Astrocyte (in vitro differentiated cells and primary cell): ENCODE data around the gene CDHR4. TPM values are rescaled to one million over a fixed set of nuclear protein-coding genes. Genes with fewer than 3 reads are reported as not detected.

ENCODE experiments used
- DNase-seq: peaks from one replicate; pipeline ENCODE4 v3.0.0-alpha.2; 2010; ENCODE audit warnings: low read depth
- FAIRE-seq: peaks from 2 replicates; lab custom pipeline; 2011; peaks lifted over from hg19 to GRCh38; lab: Jason Lieb, UNC
- H2AFZ ChIP-seq: 2 replicates; pipeline ENCODE4 v1.6.0; 2012; ENCODE audit warnings: low read depth, low read length, inconsistent platforms
- H3K27ac ChIP-seq: 2 replicates; pipeline ENCODE4 v1.5.1; 2011; ENCODE audit warnings: low read depth, low read length, inconsistent platforms
- H3K27me3 ChIP-seq: 2 replicates; pipeline ENCODE4 v1.6.0; 2011; ENCODE audit warnings: low read length, inconsistent platforms; ENCODE audit not compliant: insufficient read depth
- H3K36me3 ChIP-seq: 2 replicates; pipeline ENCODE4 v1.5.1; 2011; ENCODE audit warnings: low read length, inconsistent platforms; ENCODE audit not compliant: insufficient read depth
- H3K4me1 ChIP-seq: 2 replicates; pipeline ENCODE4 v1.5.1; 2011; ENCODE audit warnings: low read length, inconsistent platforms; ENCODE audit not compliant: insufficient read depth
- H3K4me2 ChIP-seq: 2 replicates; pipeline ENCODE4 v1.6.0; 2012; ENCODE audit warnings: low read length, inconsistent platforms
- H3K4me3 ChIP-seq: 2 replicates; pipeline ENCODE4 v1.5.1; 2011; ENCODE audit warnings: low read depth, mild to moderate bottlenecking, low read length, inconsistent platforms; ENCODE audit not compliant: insufficient read depth
- H3K79me2 ChIP-seq: 2 replicates; pipeline ENCODE4 v1.6.0; 2012; ENCODE audit warnings: mild to moderate bottlenecking, low read length, inconsistent platforms; ENCODE audit not compliant: insufficient read depth
- H3K9ac ChIP-seq: 2 replicates; pipeline ENCODE4 v1.6.0; 2012; ENCODE audit warnings: mild to moderate bottlenecking, low read length, inconsistent platforms
- H3K9me3 ChIP-seq: 2 replicates; pipeline ENCODE4 v1.5.1; 2012; ENCODE audit warnings: low read depth, mild to moderate bottlenecking, low read length, inconsistent platforms; ENCODE audit not compliant: insufficient read depth
- H4K20me1 ChIP-seq: 2 replicates; pipeline ENCODE4 v1.6.0; 2012; ENCODE audit warnings: low read length, inconsistent platforms; ENCODE audit not compliant: insufficient read depth
- H3K27ac Mint-ChIP-seq: one replicate; pipeline ENCODE4 v1.8.0; 2021; ENCODE audit warnings: mild to moderate bottlenecking, mixed read lengths; ENCODE audit not compliant: unreplicated experiment
- H3K27me3 Mint-ChIP-seq: one replicate; pipeline ENCODE4 v1.8.0; 2021; ENCODE audit warnings: low read depth, mixed read lengths; ENCODE audit not compliant: unreplicated experiment
- H3K36me3 Mint-ChIP-seq: one replicate; pipeline ENCODE4 v1.8.0; 2021; ENCODE audit warnings: low read depth, mixed read lengths; ENCODE audit not compliant: unreplicated experiment
- H3K4me1 Mint-ChIP-seq: one replicate; pipeline ENCODE4 v1.8.0; 2021; ENCODE audit warnings: low read depth, mixed read lengths; ENCODE audit not compliant: unreplicated experiment
- H3K4me3 Mint-ChIP-seq: one replicate; pipeline ENCODE4 v1.8.0; 2021; ENCODE audit warnings: mild to moderate bottlenecking, moderate library complexity, mixed read lengths; ENCODE audit not compliant: unreplicated experiment
- H3K9me3 Mint-ChIP-seq: one replicate; pipeline ENCODE4 v1.8.0; 2021; ENCODE audit warnings: mild to moderate bottlenecking, mixed read lengths; ENCODE audit not compliant: unreplicated experiment
- EZH2 ChIP-seq: IDR thresholded peaks from 2 replicates; pipeline ENCODE4 v1.6.1; 2012; ENCODE audit warnings: mild to moderate bottlenecking, low read length, inconsistent platforms; ENCODE audit not compliant: insufficient read depth
- microRNA-seq: library from miRNA; unstranded; fragments of <30 nt; microRNA quantifications from one replicate; pipeline ENCODE4 v1.2.0, GENCODE V29; 2020
- total RNA-seq: library from RNA; stranded (reverse); gene quantifications from 2 replicates; pipeline ENCODE4 v1.2.1, GENCODE V29; 2021
- TF ChIP-seq, protein P1 (sequence below): IDR thresholded peaks from 2 replicates; pipeline ENCODE4 v1.5.1; 2011; ENCODE audit warnings: low read depth, mild to moderate bottlenecking, inconsistent platforms, low read length, moderate library complexity; ENCODE audit not compliant: insufficient read depth

The CDHR4 gene
- total RNA-seq, 1 donor from 2014 or later = not detected

GRCh38 chr3:49747792-49748480 is 51.7 kb downstream of the CDHR4 start:
- Histone ChIP-seq H3K9ac (peak overlapping the region; percentile 61), H3K9me3 (no peaks in the 10 kb centered on the region), H2AFZ (no peak overlapping the region), H3K36me3 (no peaks in the 10 kb centered on the region), H3K27ac (peak overlapping the region; percentile 90), H4K20me1 (peaks cover 21% of the 10 kb centered on the region), H3K27me3 (no peaks in the 10 kb centered on the region), H3K79me2 (peaks cover 67% of the 10 kb centered on the region), H3K4me1 (peaks cover 21% of the 10 kb centered on the region), H3K4me2 (peak overlapping the region; percentile 64), H3K4me3 (no peak overlapping the region)
- H3K27ac Mint-ChIP-seq = peak overlapping the region; percentile 88
- TF ChIP-seq, protein P1, sequence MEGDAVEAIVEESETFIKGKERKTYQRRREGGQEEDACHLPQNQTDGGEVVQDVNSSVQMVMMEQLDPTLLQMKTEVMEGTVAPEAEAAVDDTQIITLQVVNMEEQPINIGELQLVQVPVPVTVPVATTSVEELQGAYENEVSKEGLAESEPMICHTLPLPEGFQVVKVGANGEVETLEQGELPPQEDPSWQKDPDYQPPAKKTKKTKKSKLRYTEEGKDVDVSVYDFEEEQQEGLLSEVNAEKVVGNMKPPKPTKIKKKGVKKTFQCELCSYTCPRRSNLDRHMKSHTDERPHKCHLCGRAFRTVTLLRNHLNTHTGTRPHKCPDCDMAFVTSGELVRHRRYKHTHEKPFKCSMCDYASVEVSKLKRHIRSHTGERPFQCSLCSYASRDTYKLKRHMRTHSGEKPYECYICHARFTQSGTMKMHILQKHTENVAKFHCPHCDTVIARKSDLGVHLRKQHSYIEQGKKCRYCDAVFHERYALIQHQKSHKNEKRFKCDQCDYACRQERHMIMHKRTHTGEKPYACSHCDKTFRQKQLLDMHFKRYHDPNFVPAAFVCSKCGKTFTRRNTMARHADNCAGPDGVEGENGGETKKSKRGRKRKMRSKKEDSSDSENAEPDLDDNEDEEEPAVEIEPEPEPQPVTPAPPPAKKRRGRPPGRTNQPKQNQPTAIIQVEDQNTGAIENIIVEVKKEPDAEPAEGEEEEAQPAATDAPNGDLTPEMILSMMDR = no peak
- no peak for TF ChIP-seq EZH2
- H3K4me1 Mint-ChIP-seq = peaks cover 30% of the 10 kb centered on the region
- peak; percentile 45 for FAIRE-seq
- H3K27me3 Mint-ChIP-seq = no peaks in the 10 kb centered on the region
- H3K4me3 Mint-ChIP-seq = peak overlapping the region; percentile 5
- H3K36me3 Mint-ChIP-seq = peaks cover 10% of the 10 kb centered on the region
- peak; percentile 92 for DNase-seq
- H3K9me3 Mint-ChIP-seq = no peaks in the 10 kb centered on the region

DNA sequence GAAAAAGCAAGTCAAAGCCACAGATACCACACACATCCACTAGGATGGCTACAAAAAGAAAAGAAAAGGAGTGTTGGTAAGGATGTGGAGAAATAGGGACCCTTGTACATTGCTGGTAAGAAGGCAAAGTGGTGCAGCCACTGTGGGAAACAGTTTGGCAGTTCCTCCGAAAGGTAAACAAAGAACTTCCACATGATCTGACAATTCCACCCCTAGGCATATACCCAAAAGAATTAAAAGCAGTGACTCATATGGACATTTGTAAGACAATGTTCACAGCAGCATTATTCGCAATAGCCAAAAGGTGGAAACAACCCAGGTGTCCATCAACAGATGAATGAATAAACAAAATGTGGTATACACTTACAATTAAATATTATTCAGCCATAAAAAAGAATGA is 53.7 kb downstream of the CDHR4 start:
- Histone ChIP-seq H3K36me3 (no peaks in the 10 kb centered on the region), H3K4me2 (no peak overlapping the region), H3K79me2 (peaks cover 56% of the 10 kb centered on the region), H4K20me1 (peaks cover 16% of the 10 kb centered on the region), H3K4me3 (no peak overlapping the region), H3K27ac (peak overlapping the region; percentile 28), H3K9ac (no peak overlapping the region), H2AFZ (no peak overlapping the region), H3K9me3 (no peaks in the 10 kb centered on the region), H3K27me3 (no peaks in the 10 kb centered on the region), H3K4me1 (peaks cover 21% of the 10 kb centered on the region)
- FAIRE-seq (peak; percentile 20), DNase-seq (peak; percentile 85)
- TF ChIP-seq, protein P1 = no peak
- TF ChIP-seq EZH2 = no peak
- H3K27ac Mint-ChIP-seq = no peak overlapping the region
- no peaks in the 10 kb centered on the region for H3K27me3 Mint-ChIP-seq
- no peaks in the 10 kb centered on the region for H3K9me3 Mint-ChIP-seq
- H3K4me3 Mint-ChIP-seq = no peak overlapping the region
- peaks cover 10% of the 10 kb centered on the region for H3K36me3 Mint-ChIP-seq
- peaks cover 27% of the 10 kb centered on the region for H3K4me1 Mint-ChIP-seq

Small RNA genes within 50 kb of the gene (microRNA-seq; reads per million reads assigned to microRNA genes)
- gene MIR5193 = 0.82 reads per million

Other genes with a start within 250 kb of the CDHR4 start
- gene BSN, start 245.4 kb downstream of the CDHR4 start, total RNA-seq = 0.75 and 0.86 TPM in 2 replicates
- 80.8 and 91.2 TPM in 2 replicates for gene APEH, start 125.5 kb downstream of the CDHR4 start, total RNA-seq
- gene MST1, start 110.4 kb downstream of the CDHR4 start, total RNA-seq = 9.3 and 15.1 TPM in 2 replicates
- 40.9 and 49.8 TPM in 2 replicates for gene RNF123, start 110.3 kb downstream of the CDHR4 start, total RNA-seq
- 0.16 TPM in 1 of 2 replicates, not detected in the other for gene AMIGO3, start 80.2 kb downstream of the CDHR4 start, total RNA-seq
- 21.4 and 24.6 TPM in 2 replicates for gene GMPPB, start 75.9 kb downstream of the CDHR4 start, total RNA-seq
- 34.5 and 38.3 TPM in 2 replicates for gene IP6K1, start 13.3 kb downstream of the CDHR4 start, total RNA-seq
- 2.7 and 3.9 TPM in 2 replicates for gene INKA1, start 3.4 kb upstream of the CDHR4 start, total RNA-seq
- 18.9 and 26.2 TPM in 2 replicates for gene UBA7, start 14.1 kb upstream of the CDHR4 start, total RNA-seq
- gene TRAIP, start 56.7 kb upstream of the CDHR4 start, total RNA-seq = 3.2 and 3.4 TPM in 2 replicates
- 0.22 and 0.45 TPM in 2 replicates for gene CAMKV, start 70.0 kb upstream of the CDHR4 start, total RNA-seq
- 0.46 and 0.57 TPM in 2 replicates for gene MST1R, start 104.0 kb upstream of the CDHR4 start, total RNA-seq
- 12.4 and 15.2 TPM in 2 replicates for gene MON1A, start 129.9 kb upstream of the CDHR4 start, total RNA-seq
- gene RBM6, start 140.3 kb upstream of the CDHR4 start, total RNA-seq = 49.0 and 53.9 TPM in 2 replicates